WI38 (cell line): ENCODE measurements around the gene KCTD21.

Source experiments
- H3K4me3 ChIP-seq: 2 replicates; pipeline ENCODE4 v1.5.1; 2011; ENCODE audit warnings: low read depth, mild to moderate bottlenecking, control low read depth, low read length
- CTCF ChIP-seq: IDR thresholded peaks from 2 replicates; pipeline ENCODE4 v1.5.1; 2012; ENCODE audit warnings: low read depth, mild to moderate bottlenecking, control low read depth, low read length

The KCTD21 gene

GRCh38 chr11:78221396-78222315 lies 33.2 kb upstream of the KCTD21 start:
- H3K4me3 ChIP-seq: no peak overlapping the region
- no peak for TF ChIP-seq CTCF

- H3K4me3 ChIP-seq: no peak overlapping the region
- no peak for TF ChIP-seq CTCF
Measured at GRCh38 chr11:78220218-78221157, 32.1 kb upstream of the KCTD21 start.

GRCh38 chr11:78219493-78220217 lies 31.2 kb upstream of the KCTD21 start:
- H3K4me3 ChIP-seq: no peak overlapping the region
- TF ChIP-seq CTCF: no peak

- no peak overlapping the region for H3K4me3 ChIP-seq
- no peak for TF ChIP-seq CTCF
Measured at GRCh38 chr11:78218707-78219492, 30.5 kb upstream of the KCTD21 start.

GRCh38 chr11:78217650-78218541 lies 29.5 kb upstream of the KCTD21 start:
- TF ChIP-seq CTCF: no peak
- H3K4me3 ChIP-seq: no peak overlapping the region
